RWPE2 (cell line): ENCODE measurements around the gene AXDND1.

Experiments
- ATAC-seq: fragments of 200-7000 bp; cut with Tn5 transposase; 3 replicates; pipeline ENCODE4 v1.9.1; 2021; ENCODE audit warnings: low read depth
- DNase-seq: peaks from one replicate; pipeline ENCODE4 v3.0.0-alpha.2; 2020; ENCODE audit warnings: low spot score
- H3K27ac ChIP-seq: fragments of 450-650 bp; 2 replicates; pipeline ENCODE4 v1.5.1; 2017; ENCODE audit warnings: mild to moderate bottlenecking; ENCODE audit not compliant: poor library complexity, severe bottlenecking
- H3K27me3 ChIP-seq: fragments of 250-450 bp; sonication (Bioruptor Pico); 2 replicates; pipeline ENCODE4 v1.5.1; 2021; ENCODE audit warnings: mild to moderate bottlenecking, moderate library complexity; ENCODE audit not compliant: insufficient read depth, poor library complexity, severe bottlenecking
- H3K36me3 ChIP-seq: fragments of 250-450 bp; sonication (Bioruptor Pico); 2 replicates; pipeline ENCODE4 v1.5.1; 2020; ENCODE audit warnings: low read depth, mild to moderate bottlenecking, moderate library complexity
- H3K4me1 ChIP-seq: fragments of 250-450 bp; sonication (Bioruptor Pico); 2 replicates; pipeline ENCODE4 v1.5.1; 2021; ENCODE audit warnings: mild to moderate bottlenecking, moderate library complexity; ENCODE audit not compliant: insufficient read depth, poor library complexity, severe bottlenecking
- H3K4me3 ChIP-seq: fragments of 250-450 bp; sonication (Bioruptor Pico); 2 replicates; pipeline ENCODE4 v1.5.1; 2021; ENCODE audit warnings: mild to moderate bottlenecking, moderate library complexity; ENCODE audit not compliant: severe bottlenecking
- H3K9me3 ChIP-seq: fragments of 250-450 bp; sonication (Bioruptor Pico); 2 replicates; pipeline ENCODE4 v1.5.1; 2021; ENCODE audit warnings: mild to moderate bottlenecking, moderate library complexity; ENCODE audit not compliant: severe bottlenecking
- TF ChIP-seq, protein P1 (sequence below): fragments of 450-650 bp; IDR thresholded peaks from one replicate; pipeline ENCODE4 v1.5.1; 2017; ENCODE audit warnings: mild to moderate bottlenecking, moderate library complexity; ENCODE audit not compliant: poor library complexity, severe bottlenecking

The AXDND1 gene

DNA sequence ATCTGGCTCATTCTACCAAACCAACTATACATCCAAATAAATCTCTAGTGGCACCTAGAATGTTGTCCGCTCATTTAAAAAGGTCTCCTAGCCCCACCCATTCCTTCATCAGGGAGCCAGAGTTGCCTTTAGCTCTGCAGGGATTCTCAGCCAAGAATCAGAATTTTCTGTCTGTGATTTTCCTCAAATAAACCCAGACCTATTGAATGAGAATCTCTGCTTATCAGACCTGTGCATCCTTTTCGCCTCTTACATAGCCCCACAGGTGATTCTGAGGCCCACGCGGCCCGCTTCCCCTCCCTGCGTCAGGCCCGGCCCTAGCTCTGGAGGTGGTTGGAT is 225.5 kb downstream of the AXDND1 start:
- Histone ChIP-seq H3K4me1 (no peaks in the 10 kb centered on the region), H3K27me3 (peaks cover 64% of the 10 kb centered on the region), H3K4me3 (peak overlapping the region; percentile 10), H3K27ac (no peak overlapping the region), H3K9me3 (no peaks in the 10 kb centered on the region), H3K36me3 (no peaks in the 10 kb centered on the region)
- ATAC-seq, result no peak
- DNase-seq, result no peak
- TF ChIP-seq, protein P1, sequence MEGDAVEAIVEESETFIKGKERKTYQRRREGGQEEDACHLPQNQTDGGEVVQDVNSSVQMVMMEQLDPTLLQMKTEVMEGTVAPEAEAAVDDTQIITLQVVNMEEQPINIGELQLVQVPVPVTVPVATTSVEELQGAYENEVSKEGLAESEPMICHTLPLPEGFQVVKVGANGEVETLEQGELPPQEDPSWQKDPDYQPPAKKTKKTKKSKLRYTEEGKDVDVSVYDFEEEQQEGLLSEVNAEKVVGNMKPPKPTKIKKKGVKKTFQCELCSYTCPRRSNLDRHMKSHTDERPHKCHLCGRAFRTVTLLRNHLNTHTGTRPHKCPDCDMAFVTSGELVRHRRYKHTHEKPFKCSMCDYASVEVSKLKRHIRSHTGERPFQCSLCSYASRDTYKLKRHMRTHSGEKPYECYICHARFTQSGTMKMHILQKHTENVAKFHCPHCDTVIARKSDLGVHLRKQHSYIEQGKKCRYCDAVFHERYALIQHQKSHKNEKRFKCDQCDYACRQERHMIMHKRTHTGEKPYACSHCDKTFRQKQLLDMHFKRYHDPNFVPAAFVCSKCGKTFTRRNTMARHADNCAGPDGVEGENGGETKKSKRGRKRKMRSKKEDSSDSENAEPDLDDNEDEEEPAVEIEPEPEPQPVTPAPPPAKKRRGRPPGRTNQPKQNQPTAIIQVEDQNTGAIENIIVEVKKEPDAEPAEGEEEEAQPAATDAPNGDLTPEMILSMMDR, result no peak

GRCh38 chr1:179591592-179592580 is 226.1 kb downstream of the AXDND1 start, which contains the start of gene TDRD5:
TSS of gene TDRD5 (plus strand) at chr1:179591832. CDS start at chr1:179592616, 784 bp downstream.
- ATAC-seq, result peak; percentile 58
- Histone ChIP-seq H3K9me3 (no peaks in the 10 kb centered on the region), H3K4me1 (no peaks in the 10 kb centered on the region), H3K4me3 (peak within 1 kb of the TSS; percentile 10), H3K27me3 (peaks cover 60% of the 10 kb centered on the region), H3K27ac (no peak within 1 kb of the TSS), H3K36me3 (no peaks in the 10 kb centered on the region)
- TF ChIP-seq, protein P1, result peak; percentile 10
- no peak for DNase-seq

- H3K27ac ChIP-seq, result no peak overlapping the region
- no peaks in the 10 kb centered on the region for H3K4me1 ChIP-seq
- no peak overlapping the region for H3K4me3 ChIP-seq
- no peak for DNase-seq
- H3K36me3 ChIP-seq, result no peaks in the 10 kb centered on the region
- TF ChIP-seq, protein P1, result no peak
- ATAC-seq, result no peak
- no peaks in the 10 kb centered on the region for H3K9me3 ChIP-seq
- H3K27me3 ChIP-seq, result peaks cover 33% of the 10 kb centered on the region
Observed at GRCh38 chr1:179598631-179599030, 232.9 kb downstream of the AXDND1 start.

- TF ChIP-seq, protein P1, result peak; percentile 53
- Histone ChIP-seq H3K27me3 (peaks cover 22% of the 10 kb centered on the region), H3K4me1 (no peaks in the 10 kb centered on the region), H3K9me3 (no peaks in the 10 kb centered on the region), H3K4me3 (no peak overlapping the region), H3K36me3 (no peaks in the 10 kb centered on the region), H3K27ac (no peak overlapping the region)
- no peak for DNase-seq
- peak; percentile 52; the same call in 2 of the 3 replicates for ATAC-seq
Observed at GRCh38 chr1:179599623-179600249, 234.0 kb downstream of the AXDND1 start.
